Rectal smooth muscle tissue (tissue), 1 donor: ENCODE measurements around the gene TAB2.
"Not testable (repeated sequence)": the region's sequence is repeated elsewhere in the genome, so short reads cannot be mapped to it uniquely, and the experiment has no call there.

ENCODE experiments used
- H3K27ac ChIP-seq: one replicate; pipeline ENCODE4 v1.7.0; 2013; ENCODE audit warnings: low read depth, low read length, inconsistent platforms
- H3K27me3 ChIP-seq: one replicate; pipeline ENCODE4 v1.7.0; 2013; ENCODE audit warnings: low read length; ENCODE audit not compliant: control insufficient read depth, insufficient read depth
- H3K36me3 ChIP-seq: one replicate; pipeline ENCODE4 v1.7.0; 2013; ENCODE audit warnings: low read length; ENCODE audit not compliant: control insufficient read depth, insufficient read depth
- H3K4me1 ChIP-seq: one replicate; pipeline ENCODE4 v1.7.0; 2013; ENCODE audit warnings: low read length; ENCODE audit not compliant: control insufficient read depth, insufficient read depth
- H3K4me3 ChIP-seq: one replicate; pipeline ENCODE4 v1.7.0; 2013; ENCODE audit warnings: low read length
- H3K9ac ChIP-seq: one replicate; pipeline ENCODE4 v1.7.0; 2013; ENCODE audit warnings: low read length

The TAB2 gene

DNA sequence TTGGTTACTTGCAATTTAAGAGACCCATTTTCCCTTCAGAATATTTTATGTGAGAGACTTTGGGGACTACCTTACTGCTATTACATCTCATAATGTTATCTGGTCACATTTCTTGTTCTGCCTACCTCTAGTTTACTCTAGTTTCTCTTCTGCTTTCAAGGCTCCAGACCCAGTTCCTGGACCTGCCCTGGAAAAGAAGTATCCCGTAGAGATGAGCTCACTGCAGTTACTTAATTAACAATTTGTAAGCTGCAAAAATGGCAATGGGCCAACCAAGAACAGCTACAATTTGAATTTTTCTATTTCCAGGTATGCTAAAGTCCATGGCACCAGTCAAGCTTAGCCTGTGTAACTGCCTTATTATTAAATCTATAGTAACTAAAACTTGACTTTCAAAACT, 25.0 kb downstream of the TAB2 start:
- Histone ChIP-seq H3K36me3 (peaks cover 3% of the 10 kb centered on the region), H3K27ac (no peak overlapping the region), H3K27me3 (no peaks in the 10 kb centered on the region), H3K4me3 (no peak overlapping the region), H3K4me1 (peaks cover 7% of the 10 kb centered on the region), H3K9ac (no peak overlapping the region)

DNA sequence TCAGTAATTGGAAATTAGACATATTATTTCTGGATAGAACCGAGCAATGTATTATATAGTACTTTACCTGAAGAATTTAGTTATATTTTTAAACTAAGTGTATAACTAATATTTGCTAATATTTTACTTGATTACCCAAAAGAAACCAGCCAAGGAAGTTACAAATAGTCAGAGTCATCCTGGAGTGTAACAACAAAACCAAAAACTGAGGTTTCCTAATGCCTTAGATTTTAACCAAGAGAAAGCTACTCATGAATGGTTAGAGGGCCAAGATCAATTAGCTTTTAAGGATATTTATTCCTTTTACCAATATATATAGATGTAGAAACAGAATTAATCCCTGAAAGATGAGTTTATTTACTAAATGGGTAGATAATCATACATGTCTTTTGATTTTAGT, 26.0 kb downstream of the TAB2 start:
- peaks cover 7% of the 10 kb centered on the region for H3K4me1 ChIP-seq
- no peak overlapping the region for H3K9ac ChIP-seq
- H3K36me3 ChIP-seq = peaks cover 3% of the 10 kb centered on the region
- no peak overlapping the region for H3K27ac ChIP-seq
- H3K27me3 ChIP-seq = no peaks in the 10 kb centered on the region
- H3K4me3 ChIP-seq = no peak overlapping the region

DNA sequence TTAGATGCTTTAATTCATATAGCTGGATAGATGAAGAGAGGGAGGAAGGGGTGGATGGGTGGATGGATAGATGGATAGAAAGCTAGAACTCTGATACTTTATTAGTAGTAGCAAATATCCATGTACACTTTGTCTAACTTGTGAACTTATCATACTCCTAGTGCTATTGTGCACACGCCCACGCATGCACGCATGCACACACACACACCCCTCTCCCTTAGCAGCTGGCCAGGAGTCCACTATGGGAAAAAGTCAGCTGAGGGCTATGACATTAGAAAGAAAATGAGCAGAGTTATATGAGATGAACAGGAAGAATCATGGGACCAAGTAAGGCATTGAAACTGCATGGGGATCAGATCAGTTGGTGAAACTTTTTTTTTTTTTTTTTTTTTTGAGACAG, 28.6 kb downstream of the TAB2 start:
- Histone ChIP-seq H3K27ac (no peak overlapping the region), H3K4me1 (peaks cover 4% of the 10 kb centered on the region), H3K9ac (no peak overlapping the region), H3K36me3 (peaks cover 3% of the 10 kb centered on the region), H3K4me3 (no peak overlapping the region), H3K27me3 (no peaks in the 10 kb centered on the region)

DNA sequence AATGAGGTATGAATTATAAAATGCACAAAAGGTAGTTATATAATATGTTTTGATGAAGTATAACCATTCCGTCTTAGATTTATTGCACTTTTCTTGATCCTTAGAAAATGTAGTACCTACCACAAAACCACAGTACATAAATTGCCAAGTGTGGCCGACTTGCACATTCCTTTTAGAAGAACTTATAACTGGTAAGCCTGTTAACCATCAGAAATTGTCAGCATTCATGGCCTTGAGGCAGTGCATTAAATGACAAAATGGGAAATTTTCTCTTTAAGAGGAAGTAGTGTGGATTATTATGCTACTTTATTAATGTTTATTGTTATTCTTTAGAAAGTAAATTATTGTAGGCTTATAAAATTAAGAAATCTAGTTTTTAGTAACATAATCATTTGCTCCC, 29.6 kb downstream of the TAB2 start:
- H3K36me3 ChIP-seq = peaks cover 3% of the 10 kb centered on the region
- H3K4me3 ChIP-seq = no peak overlapping the region
- H3K27me3 ChIP-seq = no peaks in the 10 kb centered on the region
- no peak overlapping the region for H3K9ac ChIP-seq
- H3K4me1 ChIP-seq = no peaks in the 10 kb centered on the region
- H3K27ac ChIP-seq = no peak overlapping the region

DNA sequence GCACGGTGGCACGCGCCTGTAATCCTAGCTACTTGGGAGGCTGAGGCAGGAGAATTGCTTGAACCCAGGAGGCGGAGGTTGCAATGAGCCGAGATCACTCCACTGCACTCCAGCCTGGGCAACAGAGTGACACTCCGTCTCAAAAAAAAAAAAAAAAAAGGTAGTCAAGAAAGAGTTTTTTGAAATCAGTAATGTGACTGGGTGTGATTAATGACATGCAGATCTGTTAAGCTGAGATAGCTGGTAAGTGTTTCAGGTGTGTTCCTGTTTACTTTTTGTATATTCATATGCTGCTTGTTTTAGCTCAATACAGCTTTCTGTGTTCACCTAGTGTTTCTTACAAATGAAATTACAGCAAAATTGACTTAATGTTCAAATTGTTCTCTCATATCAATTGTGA, 31.8 kb downstream of the TAB2 start:
- not testable (repeated sequence) for H3K4me1 ChIP-seq, H3K36me3 ChIP-seq, H3K9ac ChIP-seq, H3K27me3 ChIP-seq, H3K27ac ChIP-seq, H3K4me3 ChIP-seq

DNA sequence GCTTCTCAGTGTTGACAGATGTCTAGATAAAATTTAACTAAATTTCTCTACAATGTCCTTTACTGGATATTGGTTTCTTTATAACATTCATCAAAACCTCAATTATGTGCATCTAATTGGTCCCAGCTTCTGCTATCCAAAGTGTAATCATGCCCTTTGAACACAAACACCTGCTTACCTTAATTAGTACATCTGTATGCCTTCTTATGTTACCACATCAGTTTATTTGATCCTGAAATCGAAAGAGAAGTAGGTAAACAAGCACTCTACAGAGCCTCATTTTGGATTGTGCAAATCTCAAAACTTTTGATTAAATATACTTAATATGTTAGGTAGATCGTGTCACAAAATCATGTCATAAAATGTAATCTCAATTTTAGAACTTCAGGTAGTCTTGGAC, 36.5 kb downstream of the TAB2 start:
- Histone ChIP-seq H3K9ac (no peak overlapping the region), H3K4me3 (no peak overlapping the region), H3K4me1 (peaks cover 2% of the 10 kb centered on the region), H3K27ac (no peak overlapping the region), H3K27me3 (no peaks in the 10 kb centered on the region), H3K36me3 (no peaks in the 10 kb centered on the region)

DNA sequence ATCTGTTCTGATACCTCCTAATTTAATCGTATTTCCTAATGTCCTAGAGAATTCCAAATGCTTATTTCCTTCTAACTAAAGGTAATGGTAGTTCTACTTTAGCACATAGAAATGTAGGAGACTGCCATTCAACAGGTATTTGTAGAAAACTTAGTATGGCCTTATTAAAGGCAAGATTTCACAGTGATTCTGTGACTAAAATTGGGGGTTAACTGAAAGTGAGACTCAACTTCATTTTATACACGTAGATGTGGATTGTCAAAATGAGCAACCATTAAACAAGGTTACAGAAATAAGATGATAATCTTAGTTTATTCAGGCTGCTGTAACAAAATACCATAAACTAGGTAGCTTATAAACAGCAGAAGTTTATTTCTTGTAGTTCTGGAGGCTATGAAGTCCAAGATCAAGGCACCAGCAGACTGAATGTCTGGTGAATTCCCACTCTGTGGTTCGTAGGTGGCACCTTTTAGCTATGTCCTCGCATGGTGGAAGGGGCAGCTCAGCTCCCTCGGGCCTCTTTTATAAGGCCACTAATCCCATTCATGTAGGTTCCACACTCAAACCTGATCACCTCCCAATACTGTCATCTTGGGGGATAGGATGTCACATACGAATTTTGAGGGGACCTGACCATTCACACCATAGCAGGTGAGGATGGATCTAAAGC, 38.7 kb downstream of the TAB2 start:
- Histone ChIP-seq H3K4me3 (no peak overlapping the region), H3K4me1 (peaks cover 2% of the 10 kb centered on the region), H3K27me3 (no peaks in the 10 kb centered on the region), H3K36me3 (no peaks in the 10 kb centered on the region), H3K9ac (no peak overlapping the region), H3K27ac (no peak overlapping the region)

DNA sequence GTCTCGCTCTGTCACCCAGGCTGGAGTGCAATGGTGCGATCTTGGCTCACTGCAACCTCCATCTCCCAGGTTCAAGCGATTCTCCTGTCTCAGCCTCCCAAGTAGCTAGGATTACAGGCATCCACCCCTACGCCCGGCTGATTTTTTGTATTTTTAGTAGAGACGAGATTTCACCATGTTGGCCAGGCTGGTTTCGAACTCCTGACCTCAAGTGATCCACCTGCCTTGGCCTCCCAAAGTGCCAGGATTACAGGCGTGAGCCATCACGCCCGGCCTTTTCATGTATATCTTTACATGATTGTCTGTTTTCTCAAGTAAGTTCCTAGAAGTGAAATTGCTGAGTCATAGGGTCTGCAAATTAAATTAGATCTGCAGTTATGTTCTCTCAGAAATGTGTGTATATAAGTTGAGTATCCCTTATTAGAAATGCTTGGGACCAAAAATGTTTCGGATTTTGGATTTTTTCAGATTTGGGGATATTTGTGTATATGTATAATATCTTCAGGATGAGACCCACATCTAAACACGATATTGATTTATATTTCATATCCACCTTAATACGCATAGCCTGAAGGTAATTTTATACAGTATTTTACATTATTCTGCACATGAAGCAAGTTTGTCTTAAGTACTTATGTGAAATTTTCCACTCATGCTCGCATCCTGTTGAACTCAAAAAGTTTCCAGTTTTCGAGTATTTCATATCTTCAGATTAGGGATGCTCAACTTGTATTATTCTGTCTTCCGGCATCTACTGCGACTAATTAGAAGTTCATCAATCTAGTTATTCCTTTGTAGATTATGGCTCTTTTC, 40.4 kb downstream of the TAB2 start:
- Histone ChIP-seq H3K4me3 (no peak overlapping the region), H3K4me1 (peaks cover 2% of the 10 kb centered on the region), H3K9ac (no peak overlapping the region), H3K27ac (no peak overlapping the region), H3K36me3 (no peaks in the 10 kb centered on the region), H3K27me3 (no peaks in the 10 kb centered on the region)

DNA sequence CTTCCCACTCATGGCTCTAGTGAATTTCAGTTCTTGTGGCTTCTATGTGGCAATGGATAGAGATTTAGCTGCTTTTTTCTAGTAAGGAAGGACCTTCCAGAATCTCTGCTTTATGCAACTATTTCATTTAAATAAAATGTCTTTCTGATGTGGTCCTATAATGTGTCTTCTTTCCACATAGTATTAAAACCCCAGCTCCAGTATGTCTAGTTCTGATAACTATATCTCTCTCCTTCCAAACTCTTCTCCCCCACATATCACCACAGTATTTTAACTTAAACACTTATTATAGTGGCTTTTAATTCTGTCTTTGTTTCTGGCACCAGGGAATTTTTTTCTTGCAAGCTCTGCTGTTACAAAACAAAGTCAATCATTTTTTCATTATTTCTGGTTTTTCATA, 41.9 kb downstream of the TAB2 start:
- no peaks in the 10 kb centered on the region for H3K27me3 ChIP-seq
- no peak overlapping the region for H3K27ac ChIP-seq
- H3K36me3 ChIP-seq = no peaks in the 10 kb centered on the region
- H3K4me3 ChIP-seq = no peak overlapping the region
- peaks cover 9% of the 10 kb centered on the region for H3K4me1 ChIP-seq
- H3K9ac ChIP-seq = no peak overlapping the region

DNA sequence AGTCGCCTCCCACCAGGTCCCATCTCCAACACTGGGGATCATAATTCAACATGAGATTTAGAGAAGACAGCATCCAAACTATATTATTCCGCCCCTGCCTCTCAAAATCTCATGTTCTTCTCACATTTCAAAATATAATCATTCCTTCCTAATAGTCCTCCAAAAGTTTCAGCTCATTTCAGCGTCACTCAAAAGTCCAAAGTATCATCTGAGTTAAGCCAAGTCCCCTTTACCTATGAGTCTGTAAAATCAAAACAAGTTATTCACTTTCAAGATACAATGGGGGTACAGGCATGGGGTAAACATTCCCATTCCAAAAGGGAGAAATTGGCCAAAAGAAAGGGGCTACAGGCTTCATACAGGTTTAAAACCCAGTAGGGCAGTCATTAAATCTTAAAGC, 43.0 kb downstream of the TAB2 start:
- H3K27me3 ChIP-seq = no peaks in the 10 kb centered on the region
- peaks cover 9% of the 10 kb centered on the region for H3K4me1 ChIP-seq
- no peaks in the 10 kb centered on the region for H3K36me3 ChIP-seq
- no peak overlapping the region for H3K27ac ChIP-seq
- no peak overlapping the region for H3K4me3 ChIP-seq
- H3K9ac ChIP-seq = no peak overlapping the region

DNA sequence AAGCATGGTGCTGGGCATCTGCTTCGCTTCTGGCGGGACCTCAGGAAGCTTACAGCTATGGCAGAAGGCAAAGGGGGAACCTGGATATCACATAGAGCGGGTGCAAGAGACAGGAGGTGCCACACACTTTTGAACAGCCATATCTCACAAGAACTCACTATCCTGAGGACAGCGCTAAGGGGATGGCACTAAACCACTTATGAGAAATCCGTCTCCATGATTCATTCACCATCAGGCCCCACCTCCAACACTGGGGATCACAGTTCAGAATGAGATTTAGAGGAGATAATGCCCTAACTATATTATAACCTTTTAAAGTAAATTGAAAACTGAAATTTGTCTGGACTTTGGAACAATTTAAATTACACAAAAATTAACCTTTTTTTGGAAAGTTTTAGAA, 44.8 kb downstream of the TAB2 start:
- H3K4me1 ChIP-seq = peaks cover 9% of the 10 kb centered on the region
- no peak overlapping the region for H3K4me3 ChIP-seq
- no peak overlapping the region for H3K9ac ChIP-seq
- H3K27me3 ChIP-seq = no peaks in the 10 kb centered on the region
- no peak overlapping the region for H3K27ac ChIP-seq
- H3K36me3 ChIP-seq = no peaks in the 10 kb centered on the region

DNA sequence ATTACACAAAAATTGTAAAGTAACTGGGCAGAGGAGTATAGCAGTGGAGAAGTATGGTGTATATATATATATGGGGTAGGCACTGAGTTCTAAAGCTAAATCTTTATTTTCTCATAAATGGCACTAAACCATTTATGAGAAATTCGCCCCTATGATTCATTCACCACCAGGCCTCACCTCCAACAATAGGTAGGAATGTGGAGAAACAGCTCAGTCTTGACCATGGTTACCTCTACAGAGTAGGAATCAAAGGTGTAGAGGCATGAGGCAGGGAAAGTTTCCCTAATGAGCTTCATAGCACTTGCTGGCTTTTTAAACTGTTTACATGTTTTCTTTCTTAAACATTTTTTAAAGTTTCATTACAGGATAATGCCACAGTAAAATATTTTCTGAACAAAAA, 45.6 kb downstream of the TAB2 start:
- Histone ChIP-seq H3K4me1 (peaks cover 9% of the 10 kb centered on the region), H3K4me3 (no peak overlapping the region), H3K27me3 (no peaks in the 10 kb centered on the region), H3K27ac (no peak overlapping the region), H3K9ac (no peak overlapping the region), H3K36me3 (no peaks in the 10 kb centered on the region)

DNA sequence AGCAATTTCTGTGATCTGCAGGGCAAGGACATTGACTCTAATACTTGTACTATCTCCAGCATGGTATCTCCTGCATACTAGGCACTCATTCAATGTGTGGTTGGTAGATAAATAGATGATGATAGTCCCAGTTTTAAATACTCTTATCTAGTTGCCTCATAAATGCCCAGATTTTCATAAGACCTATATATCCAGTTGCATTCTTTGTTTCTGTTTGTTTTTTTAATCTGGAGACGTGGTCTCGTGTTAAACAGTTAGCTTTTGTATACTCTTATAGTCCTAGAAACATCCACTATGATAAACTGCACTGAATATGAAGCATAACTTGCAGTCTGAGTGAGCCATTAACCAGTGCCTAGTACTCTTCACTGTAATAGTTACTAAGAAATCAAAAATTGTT, 47.0 kb downstream of the TAB2 start:
- Histone ChIP-seq H3K27ac (no peak overlapping the region), H3K36me3 (no peaks in the 10 kb centered on the region), H3K4me3 (no peak overlapping the region), H3K9ac (no peak overlapping the region), H3K4me1 (peaks cover 7% of the 10 kb centered on the region), H3K27me3 (no peaks in the 10 kb centered on the region)
